WTC11 (cell line): ENCODE data around the gene STX18. TPM values are rescaled to one million over a fixed set of nuclear protein-coding genes. Genes with fewer than 3 reads are reported as not detected.

Source experiments
- ATAC-seq: fragments of 200-7000 bp; cut with Tn5 transposase; 2 replicates; pipeline ENCODE4 v1.10.0; 2021; ENCODE audit warnings: mild to moderate bottlenecking, moderate library complexity
- CTCF ChIA-PET: fragments of 300-600 bp; sonication (Branson Sonifier 250); formaldehyde crosslinking; loops from one replicate; lab custom pipeline; 2021; ENCODE audit warnings: antibody characterized with exemption; lab: Charles Lee
- POLR2A ChIA-PET: fragments of 350-600 bp; sonication (Branson Sonifier 250); formaldehyde crosslinking; loops from one replicate; lab custom pipeline; 2021; ENCODE audit warnings: antibody characterized with exemption; lab: Charles Lee
- DNase-seq: peaks from one replicate; pipeline ENCODE4 v3.0.0; 2021; ENCODE audit warnings: low spot score
- H3K27ac Mint-ChIP-seq: 2 replicates; pipeline ENCODE4 v1.8.0; 2021; ENCODE audit warnings: mixed read lengths
- H3K27me3 Mint-ChIP-seq: 2 replicates; pipeline ENCODE4 v1.8.0; 2021; ENCODE audit warnings: low read depth, mild to moderate bottlenecking, moderate library complexity, mixed read lengths
- H3K36me3 Mint-ChIP-seq: 2 replicates; pipeline ENCODE4 v1.8.0; 2021; ENCODE audit warnings: mixed read lengths
- H3K4me1 Mint-ChIP-seq: 2 replicates; pipeline ENCODE4 v1.8.0; 2022; ENCODE audit warnings: mixed read lengths
- H3K4me3 Mint-ChIP-seq: 2 replicates; pipeline ENCODE4 v1.8.0; 2021; ENCODE audit warnings: mild to moderate bottlenecking, moderate library complexity, mixed read lengths
- H3K9me3 Mint-ChIP-seq: 2 replicates; pipeline ENCODE4 v1.8.0; 2021; ENCODE audit warnings: mixed read lengths
- ATF1 ChIP-seq: sonication (generic); formaldehyde crosslinking; IDR thresholded peaks from 2 replicates; pipeline ENCODE4 v1.8.1; 2023; ENCODE audit warnings: mild to moderate bottlenecking, moderate library complexity, missing genetic modification reagents
- CREB1 ChIP-seq: sonication (generic); formaldehyde crosslinking; IDR thresholded peaks from 2 replicates; pipeline ENCODE4 v1.8.0; 2023; ENCODE audit warnings: mild to moderate bottlenecking, missing genetic modification reagents
- E2F1 ChIP-seq: sonication (generic); formaldehyde crosslinking; IDR thresholded peaks from 2 replicates; pipeline ENCODE4 v1.8.0; 2022; ENCODE audit warnings: mild to moderate bottlenecking, missing genetic modification reagents
- ELF4 ChIP-seq: sonication (generic); formaldehyde crosslinking; IDR thresholded peaks from 2 replicates; pipeline ENCODE4 v1.8.1; 2022; ENCODE audit warnings: low read depth, mild to moderate bottlenecking, moderate library complexity, missing genetic modification reagents
- ETV6 ChIP-seq: sonication (generic); formaldehyde crosslinking; IDR thresholded peaks from 2 replicates; pipeline ENCODE4 v1.8.1; 2022; ENCODE audit warnings: mild to moderate bottlenecking, missing genetic modification reagents
- FOXJ3 ChIP-seq: sonication (generic); formaldehyde crosslinking; IDR thresholded peaks from 2 replicates; pipeline ENCODE4 v1.9.0; 2021; ENCODE audit warnings: missing genetic modification reagents, mild to moderate bottlenecking, borderline replicate concordance
- GABPB1 ChIP-seq: sonication (generic); formaldehyde crosslinking; IDR thresholded peaks from 2 replicates; pipeline ENCODE4 v1.8.1; 2023; ENCODE audit warnings: mild to moderate bottlenecking, missing genetic modification reagents
- GRHL2 ChIP-seq: fragments of 250-450 bp; sonication (Bioruptor Pico); IDR thresholded peaks from 2 replicates; pipeline ENCODE4 v1.8.0; 2022; ENCODE audit warnings: mild to moderate bottlenecking, moderate library complexity; ENCODE audit not compliant: insufficient replicate concordance, severe bottlenecking
- IRF2 ChIP-seq: sonication (generic); formaldehyde crosslinking; IDR thresholded peaks from 2 replicates; pipeline ENCODE4 v1.8.0; 2022; ENCODE audit warnings: low read depth, missing genetic modification reagents, borderline replicate concordance
- MAX ChIP-seq: sonication (generic); formaldehyde crosslinking; IDR thresholded peaks from 2 replicates; pipeline ENCODE4 v1.8.0; 2022; ENCODE audit warnings: mild to moderate bottlenecking, missing genetic modification reagents
- MYBL2 ChIP-seq: sonication (generic); formaldehyde crosslinking; IDR thresholded peaks from 2 replicates; pipeline ENCODE4 v1.8.1; 2023; ENCODE audit warnings: mild to moderate bottlenecking, moderate library complexity, missing genetic modification reagents
- SMAD4 ChIP-seq: sonication (generic); formaldehyde crosslinking; IDR thresholded peaks from 2 replicates; pipeline ENCODE4 v1.8.0; 2022; ENCODE audit warnings: mild to moderate bottlenecking, missing genetic modification reagents
- SOX15 ChIP-seq: fragments of 250-450 bp; sonication (Bioruptor Pico); IDR thresholded peaks from 2 replicates; pipeline ENCODE4 v1.9.0; 2021; ENCODE audit warnings: mild to moderate bottlenecking
- TCF7 ChIP-seq: sonication (generic); formaldehyde crosslinking; IDR thresholded peaks from 2 replicates; pipeline ENCODE4 v1.8.0; 2022; ENCODE audit warnings: mild to moderate bottlenecking, low read depth, missing genetic modification reagents, moderate library complexity
- TP53 ChIP-seq: sonication (generic); formaldehyde crosslinking; IDR thresholded peaks from 2 replicates; pipeline ENCODE4 v1.8.1; 2023; ENCODE audit warnings: mild to moderate bottlenecking, missing genetic modification reagents
- ZNF263 ChIP-seq: sonication (generic); formaldehyde crosslinking; IDR thresholded peaks from 2 replicates; pipeline ENCODE4 v1.8.1; 2022; ENCODE audit warnings: low read depth, mild to moderate bottlenecking, moderate library complexity, missing genetic modification reagents
- ZNF317 ChIP-seq: sonication (generic); formaldehyde crosslinking; IDR thresholded peaks from 2 replicates; pipeline ENCODE4 v1.8.1; 2023; ENCODE audit warnings: low read depth, mild to moderate bottlenecking, moderate library complexity, missing genetic modification reagents, borderline replicate concordance
- ZNF423 ChIP-seq: fragments of 250-450 bp; sonication (Bioruptor Pico); IDR thresholded peaks from 2 replicates; pipeline ENCODE4 v2.1.2; 2022; ENCODE audit warnings: mild to moderate bottlenecking, moderate library complexity
- total RNA-seq: library from RNA; stranded (reverse); gene quantifications from 3 replicates; pipeline ENCODE4 v1.2.3, GENCODE V29; 2021
- TF ChIP-seq, protein P1 (sequence below): sonication (generic); formaldehyde crosslinking; IDR thresholded peaks from 2 replicates; pipeline ENCODE4 v1.8.1; 2022; ENCODE audit warnings: mild to moderate bottlenecking, missing genetic modification reagents, moderate library complexity, borderline replicate concordance
- TF ChIP-seq, protein P2 (sequence below): sonication (generic); formaldehyde crosslinking; IDR thresholded peaks from 2 replicates; pipeline ENCODE4 v1.8.1; 2023; ENCODE audit warnings: mild to moderate bottlenecking, missing genetic modification reagents
- TF ChIP-seq, protein P3 (sequence below): sonication (generic); formaldehyde crosslinking; IDR thresholded peaks from 2 replicates; pipeline ENCODE4 v1.8.1; 2022; ENCODE audit warnings: low read depth, missing genetic modification reagents, borderline replicate concordance
- TF ChIP-seq, protein P4 (sequence below): sonication (generic); formaldehyde crosslinking; IDR thresholded peaks from 2 replicates; pipeline ENCODE4 v1.8.1; 2023; ENCODE audit warnings: mild to moderate bottlenecking, moderate library complexity, missing genetic modification reagents
- TF ChIP-seq, protein P5 (sequence below): fragments of 250-450 bp; sonication (Bioruptor Pico); conservative IDR thresholded peaks from 2 replicates; pipeline ENCODE4 v1.9.0; 2021; ENCODE audit warnings: mild to moderate bottlenecking

The STX18 gene
- total RNA-seq, 1 experiment from 2014 or later: 16.9 TPM

DNA sequence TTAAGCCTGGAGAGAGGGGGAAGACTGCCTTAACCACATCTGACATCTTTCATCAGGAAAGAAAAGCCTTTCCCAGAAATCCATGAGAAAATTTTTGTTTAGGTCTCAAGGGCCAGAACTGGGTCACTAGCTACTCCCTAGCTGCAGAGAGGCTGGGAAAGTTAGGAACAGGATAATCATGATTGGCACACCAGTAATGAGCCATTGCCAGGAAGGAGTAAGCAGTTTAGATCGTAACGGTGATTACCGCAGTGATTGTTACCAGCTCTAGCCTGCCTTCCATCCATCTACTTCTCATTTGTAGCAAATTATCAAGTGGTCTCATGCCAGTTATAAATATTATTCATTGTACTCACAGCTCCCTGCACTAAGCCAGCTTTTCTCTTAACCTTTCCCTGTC lies 22.7 kb upstream of the STX18 start:
- Mint-ChIP-seq H3K36me3 (peaks cover 37% of the 10 kb centered on the region), H3K27ac (no peak overlapping the region), H3K9me3 (peaks cover 10% of the 10 kb centered on the region), H3K4me1 (no peaks in the 10 kb centered on the region), H3K27me3 (no peaks in the 10 kb centered on the region), H3K4me3 (no peak overlapping the region)
- ATAC-seq (no peak), DNase-seq (no peak)
- POLR2A ChIA-PET: no interaction called here
- TF ChIP-seq TP53: no peak
- TF ChIP-seq, protein P1, sequence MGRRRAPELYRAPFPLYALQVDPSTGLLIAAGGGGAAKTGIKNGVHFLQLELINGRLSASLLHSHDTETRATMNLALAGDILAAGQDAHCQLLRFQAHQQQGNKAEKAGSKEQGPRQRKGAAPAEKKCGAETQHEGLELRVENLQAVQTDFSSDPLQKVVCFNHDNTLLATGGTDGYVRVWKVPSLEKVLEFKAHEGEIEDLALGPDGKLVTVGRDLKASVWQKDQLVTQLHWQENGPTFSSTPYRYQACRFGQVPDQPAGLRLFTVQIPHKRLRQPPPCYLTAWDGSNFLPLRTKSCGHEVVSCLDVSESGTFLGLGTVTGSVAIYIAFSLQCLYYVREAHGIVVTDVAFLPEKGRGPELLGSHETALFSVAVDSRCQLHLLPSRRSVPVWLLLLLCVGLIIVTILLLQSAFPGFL (CRISPR knock-in tag): no peak
- TF ChIP-seq SMAD4 (CRISPR knock-in tag): no peak
- TF ChIP-seq MYBL2 (CRISPR knock-in tag): no peak
- no peak for TF ChIP-seq SOX15 (CRISPR knock-in tag)
- TF ChIP-seq ZNF263: no peak
- TF ChIP-seq ETV6: no peak
- TF ChIP-seq ELF4 (CRISPR knock-in tag): no peak
- TF ChIP-seq ZNF317 (CRISPR knock-in tag): no peak
- TF ChIP-seq CREB1 (CRISPR knock-in tag): no peak
- TF ChIP-seq GABPB1: no peak
- TF ChIP-seq, protein P2, sequence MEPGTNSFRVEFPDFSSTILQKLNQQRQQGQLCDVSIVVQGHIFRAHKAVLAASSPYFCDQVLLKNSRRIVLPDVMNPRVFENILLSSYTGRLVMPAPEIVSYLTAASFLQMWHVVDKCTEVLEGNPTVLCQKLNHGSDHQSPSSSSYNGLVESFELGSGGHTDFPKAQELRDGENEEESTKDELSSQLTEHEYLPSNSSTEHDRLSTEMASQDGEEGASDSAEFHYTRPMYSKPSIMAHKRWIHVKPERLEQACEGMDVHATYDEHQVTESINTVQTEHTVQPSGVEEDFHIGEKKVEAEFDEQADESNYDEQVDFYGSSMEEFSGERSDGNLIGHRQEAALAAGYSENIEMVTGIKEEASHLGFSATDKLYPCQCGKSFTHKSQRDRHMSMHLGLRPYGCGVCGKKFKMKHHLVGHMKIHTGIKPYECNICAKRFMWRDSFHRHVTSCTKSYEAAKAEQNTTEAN (CRISPR knock-in tag): no peak
- CTCF ChIA-PET: interaction anchor here (1.1 to 2.2 kb wide), 3 partner anchors 10 to 104 kb away, joined by 3 to 12 read pairs (median 7); no protein-coding TSS in a partner anchor

DNA sequence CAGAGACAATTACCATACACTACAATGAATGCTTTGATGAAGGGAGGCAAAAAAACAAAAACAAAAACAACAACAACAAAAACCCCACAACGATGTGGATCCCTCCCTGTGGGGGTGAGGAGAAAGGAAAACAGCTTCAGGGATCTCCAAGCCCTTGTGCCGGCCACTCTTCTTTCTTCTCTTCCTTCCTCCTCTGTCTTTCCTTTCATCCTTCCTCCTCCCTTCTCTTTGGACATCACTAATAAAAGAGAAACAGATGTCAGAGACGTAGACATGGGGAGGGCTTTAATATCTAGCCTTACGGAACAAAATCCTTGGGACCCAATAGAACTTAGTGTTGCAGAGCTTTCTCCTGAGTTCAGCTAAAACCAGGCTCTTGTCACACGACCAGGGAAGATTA lies 18.8 kb upstream of the STX18 start:
- DNase-seq (no peak), ATAC-seq (no peak)
- Mint-ChIP-seq H3K27me3 (no peaks in the 10 kb centered on the region), H3K27ac (no peak overlapping the region)
- ChIA-PET POLR2A (no interaction called here), CTCF (no interaction called here)
- TF ChIP-seq, protein P3, sequence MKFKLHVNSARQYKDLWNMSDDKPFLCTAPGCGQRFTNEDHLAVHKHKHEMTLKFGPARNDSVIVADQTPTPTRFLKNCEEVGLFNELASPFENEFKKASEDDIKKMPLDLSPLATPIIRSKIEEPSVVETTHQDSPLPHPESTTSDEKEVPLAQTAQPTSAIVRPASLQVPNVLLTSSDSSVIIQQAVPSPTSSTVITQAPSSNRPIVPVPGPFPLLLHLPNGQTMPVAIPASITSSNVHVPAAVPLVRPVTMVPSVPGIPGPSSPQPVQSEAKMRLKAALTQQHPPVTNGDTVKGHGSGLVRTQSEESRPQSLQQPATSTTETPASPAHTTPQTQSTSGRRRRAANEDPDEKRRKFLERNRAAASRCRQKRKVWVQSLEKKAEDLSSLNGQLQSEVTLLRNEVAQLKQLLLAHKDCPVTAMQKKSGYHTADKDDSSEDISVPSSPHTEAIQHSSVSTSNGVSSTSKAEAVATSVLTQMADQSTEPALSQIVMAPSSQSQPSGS: no peak
- TF ChIP-seq ZNF423 (CRISPR knock-in tag): no peak
- TF ChIP-seq, protein P4, sequence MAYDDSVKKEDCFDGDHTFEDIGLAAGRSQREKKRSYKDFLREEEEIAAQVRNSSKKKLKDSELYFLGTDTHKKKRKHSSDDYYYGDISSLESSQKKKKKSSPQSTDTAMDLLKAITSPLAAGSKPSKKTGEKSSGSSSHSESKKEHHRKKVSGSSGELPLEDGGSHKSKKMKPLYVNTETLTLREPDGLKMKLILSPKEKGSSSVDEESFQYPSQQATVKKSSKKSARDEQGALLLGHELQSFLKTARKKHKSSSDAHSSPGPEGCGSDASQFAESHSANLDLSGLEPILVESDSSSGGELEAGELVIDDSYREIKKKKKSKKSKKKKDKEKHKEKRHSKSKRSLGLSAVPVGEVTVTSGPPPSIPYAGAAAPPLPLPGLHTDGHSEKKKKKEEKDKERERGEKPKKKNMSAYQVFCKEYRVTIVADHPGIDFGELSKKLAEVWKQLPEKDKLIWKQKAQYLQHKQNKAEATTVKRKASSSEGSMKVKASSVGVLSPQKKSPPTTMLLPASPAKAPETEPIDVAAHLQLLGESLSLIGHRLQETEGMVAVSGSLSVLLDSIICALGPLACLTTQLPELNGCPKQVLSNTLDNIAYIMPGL (CRISPR knock-in tag): no peak
- TF ChIP-seq, all 79 proteins: peak for 0
- Mint-ChIP-seq H3K9me3 (0 out of 2 replicates have a peak, but pooled peaks cover 4% of the 10 kb centered on the region), H3K36me3 (peaks cover 26% of the 10 kb centered on the region), H3K4me3 (no peak overlapping the region), H3K4me1 (peaks cover 5% of the 10 kb centered on the region; the same call in 1 of the 2 replicates)

- ChIA-PET CTCF (no interaction called here), POLR2A (no interaction called here)
- DNase-seq: no peak
- H3K27ac Mint-ChIP-seq: no peak overlapping the region
- peaks cover 27% of the 10 kb centered on the region for H3K36me3 Mint-ChIP-seq
- peaks cover 9% of the 10 kb centered on the region; the same call in 1 of the 2 replicates for H3K4me1 Mint-ChIP-seq
- no peaks in the 10 kb centered on the region for H3K27me3 Mint-ChIP-seq
- ATAC-seq: no peak
- H3K9me3 Mint-ChIP-seq: 0 out of 2 replicates have a peak, but pooled peaks cover 4% of the 10 kb centered on the region
- no peak overlapping the region for H3K4me3 Mint-ChIP-seq
- no peak for TF ChIP-seq FOXJ3 (CRISPR knock-in tag)
- no peak for TF ChIP-seq TCF7 (CRISPR knock-in tag)
- no peak for TF ChIP-seq IRF2 (CRISPR knock-in tag)
- TF ChIP-seq, protein P2 (CRISPR knock-in tag): no peak
- TF ChIP-seq, protein P5, sequence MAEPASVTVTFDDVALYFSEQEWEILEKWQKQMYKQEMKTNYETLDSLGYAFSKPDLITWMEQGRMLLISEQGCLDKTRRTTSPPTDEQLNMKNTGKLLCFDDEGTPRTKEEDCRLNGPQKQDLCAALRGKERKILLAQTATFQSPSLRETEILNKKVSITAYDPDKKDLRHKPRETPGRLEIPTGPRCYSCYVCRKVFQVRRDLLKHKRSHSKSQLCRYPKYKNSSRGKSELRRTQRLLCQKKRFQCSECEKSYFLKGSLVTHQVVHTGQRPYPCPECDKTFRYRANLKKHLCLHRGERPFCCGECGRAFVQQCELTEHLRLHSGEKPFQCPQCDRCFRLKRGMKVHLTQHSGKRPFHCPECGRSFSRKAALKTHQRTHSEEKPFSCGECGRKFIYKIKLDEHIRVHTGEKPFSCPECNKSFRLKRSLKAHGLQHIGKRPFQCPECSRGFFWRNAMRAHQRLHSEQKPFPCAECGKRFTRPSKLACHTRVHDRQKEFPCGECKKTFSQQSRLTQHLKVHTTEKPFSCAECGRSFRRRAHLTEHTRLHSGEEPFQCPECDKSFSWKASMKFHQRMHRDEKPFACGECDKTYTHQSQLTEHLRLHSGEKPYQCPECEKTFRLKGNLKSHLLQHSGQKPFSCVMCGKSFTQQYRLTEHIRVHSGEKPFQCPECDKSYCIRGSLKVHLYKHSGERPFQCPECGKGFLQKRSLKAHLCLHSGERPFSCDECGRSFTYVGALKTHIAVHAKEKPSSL (CRISPR knock-in tag): no peak
- no peak for TF ChIP-seq E2F1 (CRISPR knock-in tag)
- TF ChIP-seq GRHL2 (CRISPR knock-in tag): no peak
- no peak for TF ChIP-seq ATF1 (CRISPR knock-in tag)
- TF ChIP-seq MAX: no peak
Measured at GRCh38 chr4:4560136-4560535, 18.3 kb upstream of the STX18 start.
